ENCODE results near the gene C1orf226. TPM values are rescaled to one million over a fixed set of nuclear protein-coding genes. Genes with fewer than 3 reads are reported as not detected.

C1orf226 gene
- total RNA-seq, 1 donor from 2014 or later, result 4.2 TPM

DNA sequence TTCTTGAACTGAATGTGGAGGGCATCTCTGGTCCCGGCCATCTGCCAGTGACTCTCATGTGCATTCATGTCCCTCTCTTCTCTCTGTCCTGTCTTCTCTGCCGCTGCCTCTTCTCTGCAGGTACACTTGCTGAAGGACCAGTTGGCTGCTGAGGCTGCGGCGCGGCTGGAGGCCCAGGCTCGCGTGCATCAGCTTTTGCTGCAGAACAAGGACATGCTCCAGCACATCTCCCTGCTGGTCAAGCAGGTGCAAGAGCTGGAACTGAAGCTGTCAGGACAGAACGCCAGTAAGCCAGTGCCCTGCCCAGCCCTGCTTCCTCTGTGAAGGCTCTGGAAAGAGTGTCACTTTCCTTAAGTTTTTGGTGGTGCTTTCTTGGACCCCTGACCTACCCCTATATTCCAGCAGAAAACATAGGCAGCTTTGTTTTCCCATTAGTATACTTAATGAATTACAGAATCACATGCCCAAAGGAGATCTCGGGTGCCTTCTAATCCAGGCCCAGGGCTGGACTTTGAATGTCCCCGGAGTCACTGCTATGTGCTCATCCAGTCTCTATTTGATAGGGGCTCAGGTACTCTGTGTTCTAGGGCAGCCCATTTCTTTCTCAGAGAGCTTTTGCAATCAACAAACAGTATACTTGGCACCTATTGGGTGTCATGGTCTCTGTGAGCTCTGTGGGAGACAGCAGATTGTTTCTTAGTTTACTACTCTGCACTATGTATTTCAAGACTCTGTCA lies 16.1 kb upstream of the C1orf226 start:
- no peak for DNase-seq (ENCODE audit: extremely low read depth, low read depth, low spot score)

DNA sequence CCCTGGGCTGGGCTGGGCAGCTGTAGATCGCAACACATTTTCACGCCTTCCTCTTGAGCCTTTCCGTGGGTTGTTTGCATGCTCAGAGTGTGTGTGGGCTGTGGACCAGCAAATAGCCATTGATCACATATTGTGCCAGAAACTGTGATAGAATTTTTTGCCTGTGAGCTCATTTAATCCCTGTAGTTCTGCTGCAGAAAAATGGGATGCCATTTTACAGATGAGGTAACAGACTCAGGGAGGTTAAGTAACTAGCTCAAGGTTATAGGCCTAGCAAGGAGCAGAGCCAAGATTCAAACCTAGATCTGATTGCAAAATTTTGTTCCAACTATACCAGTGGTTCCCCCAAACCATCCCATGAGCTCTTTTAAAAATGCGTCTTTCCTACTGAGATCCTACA lies 15.4 kb upstream of the C1orf226 start:
- no peak for DNase-seq (ENCODE audit: extremely low read depth, low read depth, low spot score)

DNA sequence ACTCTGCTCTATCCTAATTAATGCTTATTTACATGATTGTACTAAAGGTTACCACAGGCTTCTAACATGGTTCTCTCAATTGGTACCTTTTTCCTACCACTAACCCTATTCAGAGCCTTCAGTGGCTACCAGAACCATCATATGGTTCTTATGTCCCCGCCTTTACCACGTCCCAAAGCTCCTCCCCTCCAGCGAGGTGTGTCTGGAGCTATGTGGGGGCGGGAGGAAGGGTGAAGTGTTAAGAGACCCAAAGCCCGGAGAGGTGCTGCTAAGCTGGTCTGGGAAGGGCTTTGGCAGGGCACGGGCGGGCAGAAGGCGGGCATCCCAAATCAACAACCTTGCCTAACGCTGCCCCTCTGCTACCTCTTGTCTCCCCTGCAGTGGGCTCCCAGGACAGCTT lies 14.9 kb upstream of the C1orf226 start:
- no peak for DNase-seq (ENCODE audit: extremely low read depth, low read depth, low spot score)

GRCh38 chr1:162367073-162367472 lies 14.5 kb upstream of the C1orf226 start:
- DNase-seq (ENCODE audit: extremely low read depth, low read depth, low spot score), result no peak

DNA sequence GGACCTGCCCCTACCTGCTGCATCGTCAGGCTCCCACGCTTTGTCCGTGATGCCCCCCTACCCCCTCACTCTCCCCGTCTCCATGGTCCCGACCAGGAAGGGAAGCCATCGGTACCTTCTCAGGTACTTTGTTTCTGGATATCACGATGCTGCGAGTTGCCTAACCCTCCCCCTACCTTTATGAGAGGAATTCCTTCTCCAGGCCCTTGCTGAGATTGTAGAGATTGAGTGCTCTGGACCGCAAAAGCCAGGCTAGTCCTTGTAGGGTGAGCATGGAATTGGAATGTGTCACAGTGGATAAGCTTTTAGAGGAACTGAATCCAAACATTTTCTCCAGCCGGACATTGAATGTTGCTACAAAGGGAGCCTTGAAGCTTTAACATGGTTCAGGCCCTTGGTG lies 13.8 kb upstream of the C1orf226 start:
- DNase-seq (ENCODE audit: extremely low read depth, low read depth, low spot score), result no peak

GRCh38 chr1:162368451-162368850 lies 13.1 kb upstream of the C1orf226 start:
- no peak for DNase-seq (ENCODE audit: extremely low read depth, low read depth, low spot score)

DNA sequence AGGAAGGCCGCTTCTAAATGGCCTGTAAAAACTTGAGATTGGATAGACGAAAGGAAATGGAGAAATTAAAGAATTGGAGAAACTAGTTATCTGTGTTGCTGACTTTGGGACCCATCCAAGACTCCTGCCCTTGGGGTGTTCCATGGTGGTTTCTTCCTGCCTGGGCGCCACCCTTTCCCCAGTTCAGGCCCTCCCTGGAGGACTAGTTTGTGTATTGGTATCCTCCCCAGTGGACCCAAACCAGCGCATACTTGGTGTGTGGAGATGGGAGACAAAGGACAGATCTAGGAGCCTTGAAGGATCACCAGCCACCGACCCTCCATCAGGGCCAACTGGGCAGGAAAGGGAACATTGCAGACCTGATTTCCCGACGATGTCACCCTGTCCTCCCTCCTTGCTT lies 12.0 kb upstream of the C1orf226 start:
- DNase-seq (ENCODE audit: extremely low read depth, low read depth, low spot score), result no peak

- DNase-seq (ENCODE audit: extremely low read depth, low read depth, low spot score), result no peak
Measured at GRCh38 chr1:162370161-162370560, 11.4 kb upstream of the C1orf226 start.

DNA sequence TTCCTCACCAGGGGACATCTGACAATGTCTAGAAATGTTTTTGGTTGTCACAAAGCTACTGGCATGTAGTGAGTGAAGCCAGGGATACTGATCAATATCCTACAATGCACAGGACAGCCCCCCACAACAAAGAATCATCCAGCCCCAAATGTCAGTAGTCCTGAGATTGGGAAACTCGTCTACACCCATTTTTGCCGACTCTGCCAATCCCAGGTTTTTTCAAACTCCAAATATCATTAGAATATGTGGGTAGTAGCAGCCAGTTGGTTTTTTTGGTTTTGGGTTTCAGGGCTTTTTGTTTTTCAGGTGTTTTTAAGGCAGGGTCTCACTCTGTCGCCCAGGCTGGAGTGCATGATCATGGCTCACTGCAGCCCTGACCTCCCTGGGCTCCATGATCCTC lies 10.8 kb upstream of the C1orf226 start:
- DNase-seq (ENCODE audit: extremely low read depth, low read depth, low spot score), result no peak

DNA sequence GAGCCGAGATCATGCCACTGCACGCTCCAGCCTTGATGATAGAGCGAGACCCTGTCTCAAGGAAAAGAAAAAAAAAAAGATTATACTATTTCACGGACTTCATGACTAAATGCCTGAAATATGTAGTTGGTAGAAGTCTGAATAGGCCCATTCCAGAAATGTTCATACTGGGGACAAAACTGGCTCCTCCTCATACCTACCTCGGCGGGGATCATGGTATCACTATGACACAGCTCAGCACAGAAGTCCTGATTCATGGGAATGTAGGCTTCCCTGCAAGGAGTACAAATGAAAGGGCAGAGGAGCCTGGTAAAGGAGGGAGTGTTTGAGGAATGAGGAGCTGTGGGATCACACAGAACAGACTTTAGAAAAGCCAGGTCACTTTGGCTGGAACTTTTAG lies 9.9 kb upstream of the C1orf226 start:
- no peak for DNase-seq (ENCODE audit: extremely low read depth, low read depth, low spot score)

DNA sequence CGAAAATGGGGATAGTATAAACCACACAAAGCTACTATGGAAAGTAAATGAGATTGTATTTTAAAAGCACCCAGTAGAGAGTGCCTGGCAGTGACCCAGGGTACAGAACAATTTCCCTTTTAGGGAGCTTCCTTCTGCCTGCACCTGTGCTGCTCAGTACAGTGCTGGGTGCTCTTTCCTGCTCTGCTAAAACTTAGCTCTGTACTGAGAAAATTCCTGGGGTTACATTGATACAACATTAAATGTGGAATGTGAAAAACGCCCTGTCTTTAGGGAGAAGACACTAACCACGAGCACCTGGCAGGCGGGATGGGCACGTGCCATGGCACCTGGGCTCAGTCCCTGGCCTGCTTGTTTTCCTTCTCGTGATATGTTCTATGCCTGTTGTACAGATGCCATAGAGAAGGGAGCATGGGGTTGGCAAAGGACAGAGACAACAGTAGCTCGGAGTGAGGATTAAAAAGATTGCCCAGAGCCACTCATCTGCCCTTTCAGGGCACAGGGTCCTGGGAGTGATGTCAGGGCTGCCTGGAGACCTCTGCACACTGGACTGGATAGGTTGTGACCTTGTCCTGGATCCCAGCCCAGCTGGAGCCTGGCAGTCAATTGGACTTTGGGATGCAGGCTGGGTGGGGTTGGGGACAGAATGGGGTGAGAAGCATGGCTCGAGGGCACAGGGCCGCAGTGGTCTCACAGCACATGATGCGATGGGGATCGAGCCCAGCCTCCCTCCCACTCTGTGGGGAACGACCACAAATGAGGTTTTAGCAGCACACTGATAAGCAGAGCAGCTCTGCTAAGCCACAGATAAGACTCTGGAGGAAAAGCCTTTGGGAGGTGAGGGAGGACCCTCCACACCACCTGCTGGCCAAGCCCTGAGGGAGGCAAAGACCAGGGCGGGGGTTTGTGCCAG lies 9.1 kb upstream of the C1orf226 start:
- DNase-seq (ENCODE audit: extremely low read depth, low read depth, low spot score), result no peak

- DNase-seq (ENCODE audit: extremely low read depth, low read depth, low spot score), result no peak
Measured at GRCh38 chr1:162373072-162373427, 8.5 kb upstream of the C1orf226 start.

GRCh38 chr1:162373541-162374260 lies 7.8 kb upstream of the C1orf226 start:
- DNase-seq (ENCODE audit: extremely low read depth, low read depth, low spot score), result no peak

DNA sequence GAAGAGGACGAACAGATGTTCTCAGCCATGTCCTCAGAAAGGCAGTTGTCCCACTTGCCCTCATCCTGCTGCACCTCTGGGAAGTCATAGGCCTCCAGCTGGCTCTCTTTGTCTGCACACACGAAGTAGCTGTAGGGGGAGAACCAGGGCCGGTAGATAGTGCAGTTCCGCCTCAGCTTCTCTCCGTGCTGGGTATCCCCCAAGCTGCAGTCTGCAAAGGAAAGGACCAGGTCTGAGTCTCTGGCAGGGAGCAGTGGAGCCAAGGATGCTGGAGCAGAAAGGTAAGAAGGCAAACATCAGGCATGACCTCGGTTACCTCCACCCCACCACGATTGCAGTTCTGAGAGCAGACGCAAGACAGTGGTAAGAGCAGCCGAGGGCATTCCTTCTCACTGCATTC lies 7.1 kb upstream of the C1orf226 start:
- DNase-seq (ENCODE audit: extremely low read depth, low read depth, low spot score), result no peak

- no peak for DNase-seq (ENCODE audit: extremely low read depth, low read depth, low spot score)
Measured at GRCh38 chr1:162375463-162375862, 6.1 kb upstream of the C1orf226 start.

DNA sequence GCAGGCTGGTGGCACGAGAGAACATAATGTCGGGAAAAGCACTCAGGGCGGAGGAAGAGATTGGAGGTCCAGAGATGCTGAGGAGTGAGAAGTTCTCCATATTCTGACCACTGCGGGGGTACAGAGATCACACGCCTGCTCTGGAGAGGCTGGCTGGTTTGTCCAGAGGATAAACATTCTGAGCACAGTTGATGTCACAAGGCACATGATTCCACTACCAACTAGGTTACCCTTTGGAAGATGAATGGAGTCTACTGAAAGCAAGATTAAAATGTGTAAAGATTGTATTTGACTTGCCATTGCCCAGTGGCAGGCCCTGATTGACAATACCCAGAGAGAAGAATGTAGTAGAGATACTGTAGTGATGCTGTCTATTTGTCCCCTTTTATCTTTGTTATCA lies 4.8 kb upstream of the C1orf226 start, which contains the start of gene SPATA46:
SPATA46 (minus strand) TSS at position 164 of the 400 bp plus-strand sequence; CDS start at position 100, 64 bp downstream.
- no peak for DNase-seq (ENCODE audit: extremely low read depth, low read depth, low spot score)

DNA sequence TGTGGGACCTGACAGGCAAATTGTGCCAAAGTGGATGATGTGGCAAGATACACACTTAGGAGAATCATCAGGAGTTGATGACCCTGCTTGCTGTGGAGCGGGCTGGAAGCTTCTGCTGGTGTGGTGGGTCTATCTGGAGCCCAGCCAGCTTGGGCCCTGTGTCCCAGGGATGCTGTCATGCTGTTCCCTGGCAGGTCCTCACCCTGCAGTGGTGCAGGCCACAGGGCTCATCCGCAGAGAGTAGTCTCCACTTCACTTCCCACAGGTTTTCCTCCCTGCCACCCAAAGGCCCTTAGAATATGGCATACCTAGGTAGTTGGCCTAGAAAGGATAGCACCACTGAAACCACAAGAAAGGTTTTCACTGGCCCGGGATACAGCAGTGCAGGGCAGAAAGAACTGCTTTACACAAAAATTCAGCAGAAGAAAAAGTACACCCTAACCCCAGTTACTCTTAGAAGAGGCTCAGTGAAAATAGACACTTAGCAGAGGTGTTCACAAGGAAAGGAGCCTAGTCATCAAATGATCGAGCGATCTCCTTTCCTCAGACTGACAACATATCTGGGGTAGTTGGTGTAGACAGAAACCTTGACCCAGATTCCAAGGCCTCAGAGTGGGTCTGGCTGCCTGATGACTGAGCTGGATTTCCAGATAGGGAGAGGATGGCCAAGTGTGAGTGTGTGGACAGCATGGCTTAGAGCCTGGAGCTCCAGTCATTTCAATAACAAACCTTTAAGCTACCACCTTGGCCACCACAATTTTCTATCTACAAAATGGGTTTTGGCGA lies 1.3 kb upstream of the C1orf226 start:
- DNase-seq (ENCODE audit: extremely low read depth, low read depth, low spot score), result no peak

- DNase-seq (ENCODE audit: extremely low read depth, low read depth, low spot score), result no peak
Measured at GRCh38 chr1:162381941-162382750, 618 bp downstream of the C1orf226 start.

- DNase-seq (ENCODE audit: extremely low read depth, low read depth, low spot score), result no peak
Measured at GRCh38 chr1:162383091-162383490, 1.6 kb downstream of the C1orf226 start.

DNA sequence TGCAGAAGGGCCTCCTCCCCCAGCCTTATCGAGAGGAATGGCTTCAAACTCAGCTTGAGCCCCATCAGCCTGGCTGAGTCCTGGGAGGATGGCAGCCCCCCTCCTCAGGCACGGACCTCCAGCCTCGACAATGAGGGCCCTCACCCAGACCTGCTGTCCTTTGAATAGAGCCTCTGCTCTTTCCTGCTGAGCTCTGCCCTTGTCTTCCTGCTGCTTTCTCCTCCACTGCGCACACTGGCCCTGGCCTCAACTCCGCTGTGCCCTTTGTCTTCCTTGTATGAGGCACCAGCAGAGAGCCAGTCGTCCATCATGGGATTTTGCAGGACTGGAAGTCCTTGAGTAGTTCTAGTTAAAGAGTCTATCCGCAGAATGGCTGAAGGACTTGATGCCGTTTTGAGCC lies 2.0 kb downstream of the C1orf226 start:
- DNase-seq (ENCODE audit: extremely low read depth, low read depth, low spot score), result no peak
